HPDE6-E6E7 (cell line): Measurements from ENCODE around the gene TMEM150A.
"Not testable (repeated sequence)": the region's sequence is repeated elsewhere in the genome, so short reads cannot be mapped to it uniquely, and the experiment has no call there.

Source experiments
- DNase-seq: peaks from one replicate; pipeline ENCODE4 v3.0.0; 2011; ENCODE audit warnings: missing footprints; ENCODE audit errors: extremely low spot score

TMEM150A gene, protein sequence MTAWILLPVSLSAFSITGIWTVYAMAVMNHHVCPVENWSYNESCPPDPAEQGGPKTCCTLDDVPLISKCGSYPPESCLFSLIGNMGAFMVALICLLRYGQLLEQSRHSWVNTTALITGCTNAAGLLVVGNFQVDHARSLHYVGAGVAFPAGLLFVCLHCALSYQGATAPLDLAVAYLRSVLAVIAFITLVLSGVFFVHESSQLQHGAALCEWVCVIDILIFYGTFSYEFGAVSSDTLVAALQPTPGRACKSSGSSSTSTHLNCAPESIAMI

DNA sequence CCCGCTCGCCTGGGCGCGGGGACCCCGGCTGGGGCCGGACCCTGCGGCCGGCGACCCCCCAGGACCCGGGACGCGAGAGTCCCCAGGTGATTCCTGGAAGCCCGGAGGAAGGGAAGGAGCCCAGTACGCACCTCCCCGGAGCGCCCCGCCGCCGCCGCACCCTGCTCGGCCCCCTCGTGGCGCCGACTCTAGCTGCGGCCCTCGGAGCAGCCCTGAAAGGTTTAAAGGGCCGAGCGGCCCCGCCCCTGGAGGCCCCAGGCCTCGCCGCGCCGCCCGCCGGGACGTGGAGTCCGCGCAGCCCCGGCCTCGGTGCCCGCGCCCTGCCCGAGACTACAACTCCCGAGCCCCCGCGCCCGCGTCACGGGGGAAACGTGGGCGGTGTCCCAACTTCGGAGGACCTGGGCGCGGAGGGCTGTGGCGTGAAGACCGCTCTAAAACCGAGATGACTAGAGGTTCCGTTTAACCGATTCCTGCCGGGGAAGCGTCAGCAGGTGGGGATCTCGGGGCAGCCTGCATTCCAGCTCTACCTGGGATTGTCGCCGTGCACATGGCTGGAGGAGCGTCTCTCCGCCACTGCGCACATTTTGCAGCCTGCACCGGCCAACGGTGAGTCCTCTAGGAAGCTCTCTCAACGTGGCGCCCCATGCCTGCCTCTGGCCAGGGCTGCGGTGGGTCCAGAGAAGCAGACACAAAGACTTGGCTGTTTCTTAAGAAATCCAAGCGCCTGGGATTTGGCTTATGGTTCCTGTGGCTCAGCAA, at the start of gene TMEM150A:
TSS of gene TMEM150A (minus strand) at position 223 of the 759 bp plus-strand sequence. CDS start 750 bp downstream, outside the sequence.
- peak; percentile 85 for DNase-seq

DNA sequence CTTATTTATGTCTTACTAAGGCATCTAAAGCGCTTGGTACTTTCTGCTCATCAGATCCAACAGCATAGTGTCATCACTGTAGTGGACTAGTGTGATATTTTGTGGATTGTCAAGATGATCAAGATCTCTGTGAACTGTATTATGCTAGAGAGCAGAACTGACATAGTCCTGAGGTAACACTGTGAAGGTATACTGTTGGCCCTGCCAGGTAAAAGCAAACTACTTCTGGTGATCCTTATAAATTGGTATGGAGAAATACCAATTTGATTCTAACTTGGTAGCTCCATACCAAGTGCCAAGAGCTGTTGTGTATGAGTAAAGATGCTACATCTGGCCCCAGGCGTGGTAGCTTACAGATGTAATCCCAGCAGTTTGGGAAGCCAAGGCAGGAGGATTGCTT, 49.6 kb upstream of the TMEM150A start:
- no peak for DNase-seq

DNA sequence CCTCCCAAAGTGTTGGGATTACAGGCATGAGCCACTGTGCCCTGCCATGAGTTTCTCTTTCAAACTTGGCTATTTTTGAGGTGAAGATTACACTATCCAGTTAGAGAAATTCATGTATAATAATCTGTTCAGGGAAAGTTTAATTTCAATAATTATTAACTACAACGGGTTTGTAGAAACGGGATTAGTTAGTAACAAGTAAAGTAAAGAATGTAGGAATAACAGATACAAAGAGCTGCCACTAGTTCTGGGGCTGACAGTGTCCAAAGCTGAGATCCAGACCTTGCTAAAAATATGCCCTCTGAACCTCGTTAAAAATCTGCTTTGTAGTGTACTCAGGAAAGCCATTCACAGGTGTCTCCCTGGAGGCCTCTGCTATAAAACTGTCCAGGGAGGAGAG, 48.6 kb upstream of the TMEM150A start:
- no peak for DNase-seq

DNA sequence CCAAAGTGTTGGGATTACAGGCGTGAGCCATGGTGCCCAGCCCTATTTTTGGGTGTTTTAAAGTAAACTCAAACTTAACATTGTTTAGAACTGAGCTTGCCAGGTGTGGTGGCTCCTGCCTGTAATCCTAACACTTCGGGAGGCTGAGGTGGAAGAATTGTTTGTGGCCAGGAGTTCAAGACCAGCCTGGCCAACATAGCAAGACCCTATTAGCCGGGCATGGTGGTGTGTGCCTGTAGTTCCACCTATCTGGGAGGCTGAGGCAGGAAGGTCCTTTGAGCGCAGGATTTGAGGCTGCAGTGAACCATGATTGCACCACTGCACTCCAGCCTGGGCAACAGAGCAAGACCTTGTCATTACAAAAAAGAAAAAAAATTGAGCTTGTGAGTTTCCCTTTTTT, 48.0 kb upstream of the TMEM150A start:
- no peak for DNase-seq

GRCh38 chr2:85649201-85650190, 47.0 kb upstream of the TMEM150A start:
- DNase-seq, result no peak

DNA sequence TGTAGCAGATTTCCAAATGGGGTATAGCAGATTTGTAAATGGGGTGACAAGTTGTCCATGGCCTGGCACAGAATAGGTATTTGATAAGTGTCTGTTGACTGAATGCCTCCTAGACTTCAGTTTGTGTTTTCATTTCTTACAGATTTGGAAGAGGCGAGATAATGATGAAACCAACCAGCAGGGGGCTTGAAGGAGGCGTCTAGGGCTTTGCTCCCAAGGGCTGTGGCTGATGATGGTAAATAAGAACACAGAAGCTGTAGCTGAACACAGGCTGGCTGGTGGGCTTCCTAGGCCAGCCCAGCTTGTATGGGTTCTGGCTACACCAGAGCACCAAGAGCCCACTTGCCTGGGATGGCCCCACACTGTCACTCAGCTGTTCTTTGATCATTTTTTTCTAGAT, 46.1 kb upstream of the TMEM150A start:
- DNase-seq, result no peak

DNA sequence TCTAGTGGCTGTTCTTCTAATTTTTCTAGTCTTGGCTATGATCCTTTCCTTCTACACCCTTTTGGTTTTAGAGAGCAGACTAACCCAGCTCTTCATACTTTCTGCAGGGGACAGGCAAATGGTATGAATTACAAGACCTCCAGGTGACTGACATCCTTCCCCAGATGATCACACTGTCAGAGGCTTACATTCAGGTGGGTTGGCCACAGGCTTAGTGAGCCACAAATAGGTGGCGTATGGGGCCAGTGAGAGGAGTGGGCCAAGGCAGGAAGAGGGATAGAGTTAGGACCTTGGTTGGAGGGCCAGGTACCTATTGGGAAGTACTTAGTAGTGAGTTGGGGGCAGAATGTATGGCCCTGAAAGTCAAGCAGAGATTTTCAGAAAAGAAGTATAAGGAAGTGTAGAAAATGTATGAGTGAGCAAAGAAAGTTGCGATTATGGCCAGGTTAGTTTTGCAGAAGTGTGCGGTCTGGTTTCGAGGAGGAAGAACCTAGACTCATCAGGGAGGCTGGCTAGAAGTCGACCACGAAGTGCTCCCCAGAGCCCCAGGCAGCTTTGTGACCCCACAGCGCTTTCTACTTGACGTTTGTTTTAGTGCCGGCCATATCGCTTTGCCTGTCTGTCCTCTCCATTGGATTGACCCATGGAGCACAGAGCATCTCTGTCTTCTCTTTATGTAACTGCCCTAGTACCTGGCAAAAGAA, 45.5 kb upstream of the TMEM150A start:
- no peak for DNase-seq

GRCh38 chr2:85646166-85646565, 43.7 kb upstream of the TMEM150A start:
- DNase-seq, result no peak

DNA sequence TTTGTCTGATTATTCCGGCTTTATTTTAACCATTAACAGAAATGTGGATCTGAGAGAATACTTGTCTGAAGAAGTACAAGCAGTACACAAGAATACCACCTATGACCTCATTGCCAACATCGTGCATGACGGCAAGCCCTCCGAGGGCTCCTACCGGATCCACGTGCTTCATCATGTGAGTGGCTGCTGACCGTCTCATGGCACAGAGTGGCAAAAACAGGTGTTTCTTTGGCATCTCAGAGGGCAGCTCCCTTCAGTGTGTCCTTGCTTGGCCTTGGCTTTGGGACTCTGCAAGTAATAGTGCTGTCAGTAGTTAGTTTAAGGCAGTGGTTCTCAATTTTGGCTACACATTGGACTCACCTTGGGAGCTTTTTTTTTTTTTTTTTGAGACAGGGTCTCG, 42.4 kb upstream of the TMEM150A start:
- no peak for DNase-seq

- no peak for DNase-seq
Measured at GRCh38 chr2:85642725-85643124, 40.2 kb upstream of the TMEM150A start.

DNA sequence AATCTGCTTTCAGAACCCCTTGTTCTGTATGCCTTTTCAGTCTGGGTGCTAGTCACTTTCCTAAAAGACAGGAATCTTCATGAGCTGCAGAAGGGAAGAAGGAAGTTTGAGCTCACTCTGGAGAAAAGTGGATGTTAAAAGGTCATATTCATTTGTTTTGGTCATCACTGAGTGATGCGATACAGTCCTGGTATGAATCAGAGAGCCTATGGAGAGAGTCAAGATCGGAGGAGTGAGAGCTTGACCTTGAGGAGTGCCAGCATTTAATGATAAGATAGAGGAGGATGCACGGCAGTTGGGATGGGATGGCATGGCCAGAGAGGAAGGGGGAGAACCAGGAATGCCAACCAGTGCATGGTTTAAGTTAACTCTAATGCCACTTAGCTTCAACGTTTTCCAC, 33.1 kb upstream of the TMEM150A start:
- DNase-seq, result no peak

DNA sequence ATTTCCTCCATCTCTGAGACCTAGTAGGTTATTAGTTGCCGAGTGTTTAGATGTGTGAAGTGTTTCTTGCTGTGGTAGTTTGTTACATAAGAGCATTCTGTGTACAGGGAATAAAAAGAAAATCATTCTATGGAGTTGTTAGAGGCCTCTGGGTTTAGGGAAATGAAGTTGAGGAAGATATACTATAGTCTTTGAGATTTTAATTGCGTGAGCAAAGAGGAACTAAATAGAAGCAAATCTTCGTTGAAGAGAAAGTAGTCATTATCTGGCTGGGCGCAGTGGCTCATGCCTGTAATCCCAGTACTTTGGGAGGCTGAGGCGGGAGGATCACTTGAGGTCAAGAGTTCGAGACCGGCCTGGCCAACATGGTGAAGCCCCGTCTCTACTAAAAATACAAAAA, 32.5 kb upstream of the TMEM150A start:
- DNase-seq, result no peak

DNA sequence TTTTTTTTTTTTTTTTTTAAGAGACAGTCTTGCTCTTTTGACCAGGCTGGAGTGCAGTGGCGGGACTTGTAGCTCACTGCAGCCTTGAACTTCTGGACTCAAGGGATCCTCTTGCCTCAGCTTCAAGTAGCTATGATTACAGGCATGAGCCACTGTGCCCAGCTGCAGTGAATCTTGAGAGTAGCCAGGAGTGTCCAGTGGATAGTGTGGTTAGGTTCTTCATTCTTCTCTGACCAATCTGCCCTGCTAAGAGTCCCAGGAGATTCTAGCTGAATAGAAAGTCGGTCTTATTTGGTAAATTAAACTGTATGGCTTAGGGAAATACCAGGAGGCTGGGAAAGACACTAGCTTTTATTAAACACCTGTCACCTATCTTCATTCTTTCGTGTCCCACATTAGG, 28.8 kb upstream of the TMEM150A start:
- no peak for DNase-seq

- DNase-seq, result no peak
Measured at GRCh38 chr2:85628658-85629057, 26.2 kb upstream of the TMEM150A start.

GRCh38 chr2:85623991-85624390, 21.5 kb upstream of the TMEM150A start:
- no peak for DNase-seq

- no peak for DNase-seq
Measured at GRCh38 chr2:85621338-85621737, 18.8 kb upstream of the TMEM150A start.

DNA sequence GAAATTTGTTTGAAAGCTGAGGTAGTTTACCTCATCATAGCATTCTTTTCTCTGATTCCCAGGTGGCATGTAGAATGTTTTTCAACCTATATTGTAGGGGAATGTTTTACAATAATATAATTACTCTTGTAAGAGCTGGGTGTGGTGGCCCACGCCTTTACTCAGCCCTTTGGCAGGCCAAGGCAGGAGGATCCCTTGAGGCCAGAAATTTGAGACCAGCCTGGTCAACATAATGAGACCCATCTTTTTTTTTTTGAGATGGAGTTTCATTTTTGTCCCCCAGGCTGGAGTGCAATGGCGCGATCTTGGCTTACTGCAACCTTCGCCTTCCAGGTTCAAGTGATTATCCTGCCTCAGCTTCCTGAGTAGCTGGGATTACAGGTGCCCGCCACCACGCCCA, 17.1 kb upstream of the TMEM150A start:
- DNase-seq, result no peak

GRCh38 chr2:85617723-85618122, 15.2 kb upstream of the TMEM150A start:
- not testable (repeated sequence) for DNase-seq

DNA sequence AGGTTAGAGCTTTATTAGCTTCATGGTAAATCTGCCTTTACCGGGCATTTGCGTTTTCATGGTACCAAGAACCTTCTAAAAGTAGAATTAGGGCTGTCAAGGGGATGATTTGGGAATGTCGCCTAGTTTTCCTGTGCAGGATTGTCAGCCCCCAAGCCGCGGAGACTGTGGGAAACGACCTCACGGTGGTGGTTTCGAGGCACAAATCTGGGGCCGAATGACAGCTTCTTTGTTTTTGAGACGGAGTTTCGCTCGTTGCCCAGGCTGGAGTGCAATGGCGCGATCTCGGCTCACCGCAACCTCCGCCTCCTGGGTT, 12.9 kb upstream of the TMEM150A start:
- DNase-seq, result no peak

DNA sequence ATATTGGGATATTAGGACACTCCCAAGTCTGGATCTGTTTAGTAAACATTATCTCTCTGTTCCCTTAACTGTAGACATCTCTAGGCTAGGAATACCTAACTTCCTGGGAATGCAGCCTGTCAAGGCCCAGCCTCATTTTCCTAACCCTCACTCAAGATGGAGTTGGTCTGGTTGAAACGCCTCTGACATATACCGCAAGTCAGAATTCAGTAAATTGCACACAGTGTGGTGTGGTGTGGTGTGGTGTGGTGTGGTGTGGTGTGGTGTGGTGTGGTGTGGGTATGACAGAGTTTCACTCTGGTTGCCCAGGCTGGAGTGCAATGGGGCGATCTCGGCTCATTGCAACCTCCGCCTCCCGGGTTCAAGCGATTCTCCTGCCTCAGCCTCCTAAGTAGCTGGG, 12.3 kb upstream of the TMEM150A start:
- not testable (repeated sequence) for DNase-seq

GRCh38 chr2:85613717-85614515, 11.4 kb upstream of the TMEM150A start:
- DNase-seq, result no peak
